ENCODE measurements around the gene PSMB11.
A peak's percentile ranks its signal among the peaks of the same experiment; 100 is the strongest.
"Not testable (repeated sequence)": the region's sequence is repeated elsewhere in the genome, so short reads cannot be mapped to it uniquely, and the experiment has no call there.

PSMB11 gene

DNA sequence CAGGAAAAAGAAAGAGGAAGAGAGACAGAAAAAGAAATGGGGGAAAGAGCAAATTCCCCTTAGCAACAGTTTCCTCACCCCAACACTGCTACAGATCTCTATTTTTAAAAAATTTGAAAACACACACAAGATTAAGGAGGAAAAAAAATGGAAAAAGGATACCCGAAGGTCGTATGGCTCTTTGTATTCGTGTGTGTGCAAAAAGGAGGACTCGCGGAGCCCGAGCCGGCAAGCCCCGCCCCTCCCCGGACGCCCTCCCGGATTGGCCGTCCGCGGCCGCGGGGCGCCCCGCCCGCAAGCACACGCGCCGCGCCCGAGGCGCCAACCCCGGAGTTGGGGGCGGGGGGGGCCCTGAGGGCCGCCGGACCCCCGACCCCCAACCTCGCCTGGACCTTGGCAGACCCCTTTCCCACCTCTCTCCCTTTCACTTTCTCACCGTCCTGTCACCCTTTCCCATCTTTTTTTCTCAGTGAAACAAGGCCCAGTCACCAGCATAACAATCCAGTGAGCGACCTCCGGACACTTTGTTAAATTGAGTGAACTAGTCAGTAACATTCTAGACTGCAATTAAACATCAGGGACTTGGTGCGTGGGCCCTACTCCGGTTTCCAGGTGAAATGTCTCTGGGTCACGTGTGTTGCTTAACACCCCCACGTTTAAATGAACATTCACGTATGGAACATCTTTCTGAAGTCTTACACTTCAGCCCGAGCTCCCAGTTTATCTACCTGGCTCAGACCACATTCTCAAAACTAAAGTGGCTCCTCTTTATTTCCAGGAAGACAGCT, 31.9 kb upstream of the PSMB11 start, which contains the start of gene C14orf93:
Gene C14orf93 (minus strand): TSS at position 205 of the 788 bp plus-strand sequence. CDS start 11,120 bp downstream, outside the sequence.
- Histone ChIP-seq H3K36me3 (ENCODE audit: control insufficient read depth, insufficient read depth, low read length) (no peaks in the 10 kb centered on the region), H4K8ac (ENCODE audit: low read depth, low read length) (no peak within 1 kb of the TSS), H3K56ac (ENCODE audit: low read length) (peak within 1 kb of the TSS; percentile 69), H3K27me3 (ENCODE audit: insufficient read depth, low read length, poor library complexity) (no peaks in the 10 kb centered on the region), H2BK120ac (ENCODE audit: low read depth, low read length) (no peak within 1 kb of the TSS), H3K27ac (ENCODE audit: low read depth, low read length) (no peak within 1 kb of the TSS), H2BK15ac (replicated peaks; ENCODE audit: low read depth) (no peak within 1 kb of the TSS), H3K4me3 (ENCODE audit: low read length) (no peak within 1 kb of the TSS), H3K9ac (ENCODE audit: low read length) (peak within 1 kb of the TSS; percentile 57), H2BK5ac (ENCODE audit: low read length) (no peak within 1 kb of the TSS), H3K4ac (ENCODE audit: low read depth, low read length) (peak within 1 kb of the TSS; percentile 2), H3K79me1 (ENCODE audit: low read length) (no peaks in the 10 kb centered on the region), H4K5ac (ENCODE audit: low read length) (no peak within 1 kb of the TSS), H3K23ac (ENCODE audit: low read length) (no peak within 1 kb of the TSS), H3K18ac (ENCODE audit: low read length) (peak within 1 kb of the TSS; percentile 2), H2AK5ac (ENCODE audit: low read length) (peak within 1 kb of the TSS; percentile 11), H3K79me2 (ENCODE audit: control insufficient read depth, insufficient read depth, low read length) (no peaks in the 10 kb centered on the region), H3K4me2 (ENCODE audit: low read length) (peak within 1 kb of the TSS; percentile 39), H3K4me1 (ENCODE audit: control insufficient read depth, low read depth, low read length) (peaks cover 4% of the 10 kb centered on the region)
- peak; percentile 72 for DNase-seq
- no CpG with 5 or more reads among the region's 40 CpGs for WGBS (ENCODE audit: extremely low coverage, insufficient coverage, low lambda C conversion rate)

DNA sequence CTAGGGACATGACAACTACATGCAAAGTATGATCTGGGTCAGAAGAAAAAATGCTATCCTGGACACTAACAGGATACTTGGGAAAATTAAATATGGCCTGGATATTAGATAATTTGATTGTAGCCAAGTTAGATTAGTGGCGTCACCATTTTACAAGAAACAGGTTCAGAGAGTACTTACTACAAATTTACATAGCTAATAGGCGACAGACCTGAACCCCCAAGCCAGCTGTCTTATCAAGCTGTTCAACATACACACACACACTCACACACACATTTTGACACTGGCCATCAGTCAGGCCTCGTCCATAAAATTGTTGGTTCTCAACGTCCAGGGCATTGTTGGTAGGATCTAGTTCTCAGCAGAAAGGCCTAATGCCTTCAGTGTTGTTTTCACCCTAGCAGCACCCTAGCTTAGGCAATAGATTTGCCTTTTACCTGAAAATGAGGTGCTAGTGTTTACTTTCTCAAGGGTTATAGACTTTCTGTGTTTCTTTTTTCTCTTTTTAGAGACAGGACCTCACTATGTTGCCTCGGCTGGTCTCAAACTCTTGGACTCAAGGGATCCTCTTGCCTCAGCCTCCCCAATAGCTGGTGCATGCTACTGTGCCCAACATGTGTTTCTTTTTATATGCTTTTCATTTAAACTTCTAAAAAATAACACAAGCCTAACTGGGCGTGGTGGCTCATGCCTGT, 28.8 kb upstream of the PSMB11 start:
- Histone ChIP-seq H4K5ac (ENCODE audit: low read length) (no peak overlapping the region), H2BK120ac (ENCODE audit: low read depth, low read length) (no peak overlapping the region), H4K8ac (ENCODE audit: low read depth, low read length) (no peak overlapping the region), H3K79me1 (ENCODE audit: low read length) (no peaks in the 10 kb centered on the region), H3K4me3 (ENCODE audit: low read length) (no peak overlapping the region), H3K18ac (ENCODE audit: low read length) (no peak overlapping the region), H2BK5ac (ENCODE audit: low read length) (no peak overlapping the region), H3K36me3 (ENCODE audit: control insufficient read depth, insufficient read depth, low read length) (no peaks in the 10 kb centered on the region), H3K23ac (ENCODE audit: low read length) (peak overlapping the region; percentile 24), H3K27me3 (ENCODE audit: insufficient read depth, low read length, poor library complexity) (no peaks in the 10 kb centered on the region), H3K79me2 (ENCODE audit: control insufficient read depth, insufficient read depth, low read length) (no peaks in the 10 kb centered on the region), H2BK15ac (replicated peaks; ENCODE audit: low read depth) (no peak overlapping the region), H3K56ac (ENCODE audit: low read length) (no peak overlapping the region), H3K4me2 (ENCODE audit: low read length) (no peak overlapping the region), H3K4ac (ENCODE audit: low read depth, low read length) (no peak overlapping the region), H3K9ac (ENCODE audit: low read length) (no peak overlapping the region), H3K4me1 (ENCODE audit: control insufficient read depth, low read depth, low read length) (no peaks in the 10 kb centered on the region), H3K27ac (ENCODE audit: low read depth, low read length) (no peak overlapping the region), H2AK5ac (ENCODE audit: low read length) (no peak overlapping the region)
- whole genome bisulfite sequencing (ENCODE audit: extremely low coverage, insufficient coverage, low lambda C conversion rate), result no CpG with 5 or more reads among the region's 6 CpGs
- no peak for DNase-seq

GRCh38 chr14:23013749-23014054, 28.3 kb upstream of the PSMB11 start:
- not testable (repeated sequence) for H2AK5ac ChIP-seq (ENCODE audit: low read length); DNase-seq; H3K27ac ChIP-seq (ENCODE audit: low read depth, low read length); H3K4me3 ChIP-seq (ENCODE audit: low read length); H3K23ac ChIP-seq (ENCODE audit: low read length); H2BK5ac ChIP-seq (ENCODE audit: low read length); H2BK120ac ChIP-seq (ENCODE audit: low read depth, low read length); H3K56ac ChIP-seq (ENCODE audit: low read length); H3K4me2 ChIP-seq (ENCODE audit: low read length); H3K79me2 ChIP-seq (ENCODE audit: control insufficient read depth, insufficient read depth, low read length); H3K18ac ChIP-seq (ENCODE audit: low read length); H3K36me3 ChIP-seq (ENCODE audit: control insufficient read depth, insufficient read depth, low read length); H4K5ac ChIP-seq (ENCODE audit: low read length); H3K4me1 ChIP-seq (ENCODE audit: control insufficient read depth, low read depth, low read length); H3K27me3 ChIP-seq (ENCODE audit: insufficient read depth, low read length, poor library complexity); H3K4ac ChIP-seq (ENCODE audit: low read depth, low read length); H2BK15ac ChIP-seq (replicated peaks; ENCODE audit: low read depth); H3K79me1 ChIP-seq (ENCODE audit: low read length); H4K8ac ChIP-seq (ENCODE audit: low read depth, low read length); H3K9ac ChIP-seq (ENCODE audit: low read length)
- WGBS (ENCODE audit: extremely low coverage, insufficient coverage, low lambda C conversion rate), result no CpG with 5 or more reads among the region's 5 CpGs

DNA sequence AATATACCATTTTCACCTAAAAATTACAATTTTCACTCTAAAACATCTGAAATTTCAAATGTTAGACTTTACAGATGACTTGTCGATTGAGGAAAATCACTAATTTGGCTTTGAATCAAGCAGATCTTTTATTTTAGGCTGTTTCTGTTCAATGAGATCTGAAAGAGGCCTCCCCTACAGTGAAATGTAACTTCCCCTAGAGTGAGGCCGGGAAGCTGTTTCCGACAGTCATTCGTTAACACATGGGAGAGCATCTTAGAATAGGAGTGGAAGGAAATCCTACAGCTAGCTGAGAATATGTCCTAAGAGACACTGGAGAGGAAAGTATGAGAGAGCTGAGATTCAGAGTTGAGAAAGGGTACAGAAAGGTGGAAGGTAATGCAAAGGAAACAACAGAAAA, 26.4 kb upstream of the PSMB11 start:
- no peak for DNase-seq
- no CpG with 5 or more reads among the region's 4 CpGs for WGBS (ENCODE audit: extremely low coverage, insufficient coverage, low lambda C conversion rate)
- Histone ChIP-seq H4K5ac (ENCODE audit: low read length) (no peak overlapping the region), H2BK15ac (replicated peaks; ENCODE audit: low read depth) (no peak overlapping the region), H3K4ac (ENCODE audit: low read depth, low read length) (no peak overlapping the region), H3K79me2 (ENCODE audit: control insufficient read depth, insufficient read depth, low read length) (no peaks in the 10 kb centered on the region), H4K8ac (ENCODE audit: low read depth, low read length) (no peak overlapping the region), H2AK5ac (ENCODE audit: low read length) (peak overlapping the region; percentile 82), H3K9ac (ENCODE audit: low read length) (no peak overlapping the region), H3K79me1 (ENCODE audit: low read length) (no peaks in the 10 kb centered on the region), H3K36me3 (ENCODE audit: control insufficient read depth, insufficient read depth, low read length) (no peaks in the 10 kb centered on the region), H3K4me1 (ENCODE audit: control insufficient read depth, low read depth, low read length) (peaks cover 2% of the 10 kb centered on the region), H3K18ac (ENCODE audit: low read length) (no peak overlapping the region), H3K23ac (ENCODE audit: low read length) (no peak overlapping the region), H3K27ac (ENCODE audit: low read depth, low read length) (no peak overlapping the region), H2BK120ac (ENCODE audit: low read depth, low read length) (no peak overlapping the region), H2BK5ac (ENCODE audit: low read length) (no peak overlapping the region), H3K4me2 (ENCODE audit: low read length) (no peak overlapping the region), H3K27me3 (ENCODE audit: insufficient read depth, low read length, poor library complexity) (no peaks in the 10 kb centered on the region), H3K56ac (ENCODE audit: low read length) (no peak overlapping the region), H3K4me3 (ENCODE audit: low read length) (no peak overlapping the region)

- no peak overlapping the region for H3K23ac ChIP-seq (ENCODE audit: low read length)
- no peak overlapping the region for H3K4me2 ChIP-seq (ENCODE audit: low read length)
- no peak overlapping the region for H2BK5ac ChIP-seq (ENCODE audit: low read length)
- no peak overlapping the region for H3K18ac ChIP-seq (ENCODE audit: low read length)
- no peaks in the 10 kb centered on the region for H3K36me3 ChIP-seq (ENCODE audit: control insufficient read depth, insufficient read depth, low read length)
- whole genome bisulfite sequencing (ENCODE audit: extremely low coverage, insufficient coverage, low lambda C conversion rate), result no CpG with 5 or more reads among the region's 5 CpGs
- H3K9ac ChIP-seq (ENCODE audit: low read length), result no peak overlapping the region
- no peak overlapping the region for H4K5ac ChIP-seq (ENCODE audit: low read length)
- H2BK15ac ChIP-seq (replicated peaks; ENCODE audit: low read depth), result no peak overlapping the region
- H3K4ac ChIP-seq (ENCODE audit: low read depth, low read length), result no peak overlapping the region
- H3K27me3 ChIP-seq (ENCODE audit: insufficient read depth, low read length, poor library complexity), result no peaks in the 10 kb centered on the region
- H4K8ac ChIP-seq (ENCODE audit: low read depth, low read length), result no peak overlapping the region
- no peaks in the 10 kb centered on the region for H3K79me2 ChIP-seq (ENCODE audit: control insufficient read depth, insufficient read depth, low read length)
- no peak overlapping the region for H3K27ac ChIP-seq (ENCODE audit: low read depth, low read length)
- H2BK120ac ChIP-seq (ENCODE audit: low read depth, low read length), result no peak overlapping the region
- H3K56ac ChIP-seq (ENCODE audit: low read length), result no peak overlapping the region
- H3K4me1 ChIP-seq (ENCODE audit: control insufficient read depth, low read depth, low read length), result peaks cover 9% of the 10 kb centered on the region
- no peak for DNase-seq
- no peaks in the 10 kb centered on the region for H3K79me1 ChIP-seq (ENCODE audit: low read length)
- H3K4me3 ChIP-seq (ENCODE audit: low read length), result no peak overlapping the region
- H2AK5ac ChIP-seq (ENCODE audit: low read length), result no peak overlapping the region
Measured at GRCh38 chr14:23017091-23017490, 24.9 kb upstream of the PSMB11 start.
